ENCODE data around the gene TLE4.
"Not testable (repeated sequence)": the region's sequence is repeated elsewhere in the genome, so short reads cannot be mapped to it uniquely, and the experiment has no call there.

The TLE4 gene

DNA sequence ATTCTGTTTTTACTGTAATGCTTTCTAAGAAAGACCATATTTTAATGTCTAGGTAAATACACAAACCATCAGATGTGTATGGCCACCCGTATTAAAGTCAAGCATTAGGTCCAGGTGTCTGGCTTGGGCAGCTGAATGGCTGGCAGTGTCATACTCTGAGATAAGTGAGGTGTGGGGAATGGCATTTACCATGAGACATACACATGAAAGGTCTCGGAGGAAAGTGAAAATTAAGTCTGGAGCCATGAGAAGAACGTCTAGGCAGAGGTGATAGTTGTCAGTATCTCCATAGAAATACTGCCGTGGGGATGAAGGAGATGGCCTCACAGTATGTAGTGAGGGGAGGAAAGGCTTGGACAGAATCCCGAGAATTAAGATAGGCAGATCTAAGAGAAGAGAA, 164.3 kb downstream of the TLE4 start:
- no peak for DNase-seq (ENCODE audit: low read depth in 3 of 3)

DNA sequence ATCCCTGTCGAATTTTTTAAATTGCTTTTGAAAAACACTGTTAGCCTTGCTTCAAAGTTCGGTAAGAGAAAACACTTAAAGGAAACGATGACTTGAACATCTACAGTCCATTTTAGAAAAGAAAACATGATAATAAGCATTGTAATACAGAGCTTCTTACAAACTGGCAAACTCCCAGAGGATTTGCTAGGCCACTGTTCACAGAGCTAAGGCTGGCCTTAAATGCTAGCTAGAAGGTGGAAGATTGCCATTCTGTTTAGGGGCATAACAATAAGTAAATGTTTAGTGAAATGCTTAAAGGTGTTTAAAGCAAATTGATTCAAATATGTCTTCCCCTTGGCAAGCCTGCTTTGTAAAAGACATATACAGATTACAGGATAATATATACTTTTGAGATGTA, 169.6 kb downstream of the TLE4 start:
- DNase-seq (ENCODE audit: low read depth in 3 of 3): no peak

DNA sequence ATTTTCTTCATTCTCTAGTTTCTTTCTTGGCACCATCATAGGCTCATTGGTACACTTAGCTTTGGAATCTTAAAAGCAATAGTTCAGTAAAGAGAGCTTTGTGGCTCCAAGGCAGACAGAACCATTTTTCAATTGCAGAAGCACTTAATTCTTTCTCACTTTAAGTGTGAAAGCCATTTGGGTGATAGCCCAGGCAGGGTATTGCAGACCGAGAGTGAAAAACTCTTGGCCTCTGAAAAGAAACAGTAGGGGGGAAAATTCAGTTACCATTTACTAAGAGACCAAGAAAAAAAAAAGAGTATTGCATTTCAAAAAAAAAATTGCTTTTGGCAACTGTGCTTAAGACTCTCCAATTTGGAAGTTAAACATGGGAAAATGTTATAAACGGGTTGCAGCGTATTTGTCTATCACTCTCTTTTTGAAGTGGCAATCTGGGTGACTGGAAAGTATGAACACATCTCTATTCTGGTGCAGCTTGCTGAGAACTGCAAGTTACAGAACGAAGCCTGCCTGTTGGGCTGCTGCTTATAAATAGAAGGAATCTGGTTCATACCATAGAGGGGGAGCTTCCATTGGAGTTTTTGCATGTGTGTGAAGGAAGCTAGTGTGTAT, 170.5 kb downstream of the TLE4 start:
- DNase-seq (ENCODE audit: low read depth in 3 of 3): no peak

DNA sequence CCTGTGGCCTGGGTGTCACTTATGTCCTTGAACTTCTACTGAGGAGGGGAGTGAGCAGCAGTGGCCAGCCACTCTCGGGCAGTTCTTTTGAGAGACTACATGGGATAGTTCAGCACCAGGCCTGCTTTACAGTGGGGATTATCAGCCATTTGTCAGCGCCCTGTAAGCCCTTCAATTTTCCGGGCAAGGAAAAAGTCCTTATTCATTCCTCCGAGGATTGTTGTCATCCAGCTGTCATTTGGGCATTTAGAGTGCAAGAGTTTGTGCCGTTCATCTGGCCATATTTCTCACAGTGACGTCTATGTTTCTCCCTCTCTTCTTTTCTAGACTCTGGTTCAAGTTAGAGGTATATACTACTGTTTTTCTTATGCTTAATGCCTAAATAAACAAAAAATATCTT, 172.8 kb downstream of the TLE4 start:
- no peak for DNase-seq (ENCODE audit: low read depth in 3 of 3)

DNA sequence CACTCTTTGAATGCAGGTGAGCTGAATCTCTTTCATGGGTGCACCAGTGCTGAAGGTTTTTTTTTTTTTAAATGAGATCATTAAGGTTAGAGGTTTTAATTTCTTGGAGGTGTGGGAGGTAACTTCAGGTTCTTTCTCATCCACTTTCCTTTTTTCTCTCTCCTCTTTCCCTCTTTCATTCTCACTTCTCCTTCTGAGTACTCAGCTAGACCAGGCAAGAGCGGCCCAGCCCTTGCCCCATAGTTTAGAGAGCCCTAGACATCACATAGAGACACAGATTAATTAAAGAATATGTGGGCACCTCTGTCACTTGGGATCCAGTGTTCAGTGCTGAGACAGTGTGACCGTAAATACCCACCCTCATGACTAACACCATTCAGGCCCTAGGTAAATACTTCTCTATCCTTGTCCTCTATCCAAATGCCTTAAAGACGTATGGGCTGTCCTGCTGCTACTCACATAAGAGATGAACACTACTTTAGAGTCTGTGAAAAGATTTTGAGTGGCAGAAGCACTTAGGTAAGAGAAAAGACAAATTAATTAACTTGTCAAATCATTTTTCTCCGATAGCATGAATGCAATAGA, 174.1 kb downstream of the TLE4 start:
- no peak for DNase-seq (ENCODE audit: low read depth in 3 of 3)

DNA sequence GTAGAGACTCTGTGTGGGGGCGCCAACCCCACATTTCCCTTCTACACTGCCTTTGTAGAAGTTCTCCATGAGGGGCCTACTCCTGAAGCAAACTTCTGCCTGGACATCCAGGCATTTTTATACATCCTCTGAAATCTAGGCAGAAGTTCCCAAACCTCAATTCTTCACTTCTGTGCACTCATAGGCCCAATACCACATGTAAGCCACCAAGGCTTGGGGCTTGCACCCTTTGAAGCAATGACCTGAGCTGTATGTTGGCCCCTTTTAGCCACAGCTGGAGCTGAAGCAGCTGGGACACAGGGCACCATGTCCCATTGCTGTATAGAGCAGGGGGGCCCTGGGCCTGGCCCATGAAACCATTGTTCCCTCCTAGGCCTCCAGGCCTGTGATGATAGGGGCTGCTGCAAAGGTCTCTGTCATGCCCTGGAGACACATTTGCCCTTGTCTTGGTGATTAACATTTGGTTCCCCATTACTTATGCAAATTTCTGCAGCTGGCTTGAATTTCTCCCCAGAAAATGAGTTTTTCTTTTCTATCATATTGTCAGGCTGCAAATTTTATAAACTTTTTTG, 180.2 kb downstream of the TLE4 start:
- not testable (repeated sequence) for DNase-seq (ENCODE audit: low read depth in 3 of 3)

DNA sequence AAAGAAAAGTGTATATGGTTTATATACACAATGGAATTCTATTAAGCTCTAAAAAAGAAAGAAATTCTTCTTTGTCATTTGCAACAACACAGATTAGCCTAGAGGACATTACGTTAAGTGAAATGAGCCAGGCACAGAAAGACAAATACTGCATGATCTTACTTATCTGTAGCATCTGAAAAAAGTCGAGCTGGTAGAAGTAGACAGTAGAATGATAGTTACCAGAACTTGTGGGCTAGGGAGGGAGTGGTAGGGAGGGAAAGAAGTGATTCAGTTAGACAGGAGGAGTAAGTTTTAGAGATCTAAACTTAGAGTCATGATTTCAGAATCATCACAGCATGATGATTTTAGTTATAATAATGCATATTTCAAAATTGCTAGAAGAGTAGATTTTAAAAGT, 184.6 kb downstream of the TLE4 start:
- no peak for DNase-seq (ENCODE audit: low read depth in 3 of 3)

DNA sequence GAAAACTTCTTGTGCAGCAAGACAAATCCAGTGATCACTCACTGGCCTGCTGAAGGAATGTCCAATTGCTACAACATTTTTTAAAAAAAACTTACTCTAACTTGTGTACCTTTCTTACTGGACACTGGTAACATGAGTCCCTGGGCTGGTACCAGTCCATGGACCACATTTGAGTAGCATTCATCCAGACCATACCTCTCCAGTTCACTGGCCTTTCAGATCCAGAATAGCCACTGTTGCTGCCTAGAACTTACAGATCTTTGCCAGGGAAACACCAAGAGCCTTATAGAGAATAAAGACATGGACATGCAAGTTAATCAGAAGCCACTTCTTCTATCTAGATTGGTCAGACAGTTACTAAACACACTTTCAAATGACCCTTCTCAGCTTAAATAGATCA, 185.3 kb downstream of the TLE4 start:
- DNase-seq (ENCODE audit: low read depth in 3 of 3): no peak

DNA sequence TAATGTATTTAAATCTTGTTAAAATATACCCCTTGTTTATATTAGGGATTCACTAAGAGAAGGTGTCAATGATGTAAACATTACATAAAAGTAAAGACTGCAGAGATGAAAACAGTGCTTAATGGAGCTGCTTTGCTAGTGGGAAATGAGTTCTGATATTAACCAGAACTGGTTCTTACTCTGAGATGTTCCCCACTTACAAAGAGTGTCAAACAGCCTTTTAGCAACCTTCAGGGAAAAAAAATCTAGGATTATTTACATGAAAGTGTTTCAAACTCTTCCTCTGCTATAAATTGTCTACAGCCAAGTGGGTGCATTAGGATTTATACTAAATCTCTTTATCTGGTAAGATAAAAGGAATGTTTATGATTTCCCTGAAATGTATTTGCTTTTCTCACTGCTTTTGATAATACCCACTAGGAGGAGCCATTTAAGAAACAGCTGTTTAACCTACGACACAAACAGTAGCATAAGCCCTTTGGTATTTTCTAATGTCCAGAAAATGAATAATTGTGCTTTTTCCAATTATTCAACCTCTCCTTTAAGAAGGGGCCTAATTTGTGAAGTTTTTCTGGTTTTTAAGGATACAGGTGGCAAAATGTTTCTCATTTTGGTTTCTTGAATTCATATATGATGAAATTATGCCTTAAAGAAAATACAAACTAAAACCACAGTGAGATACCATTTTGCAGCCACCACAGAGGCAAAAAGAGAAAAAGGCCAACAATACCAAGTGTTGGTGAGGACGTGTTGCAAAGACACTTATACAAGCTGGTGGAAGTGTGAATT, 186.3 kb downstream of the TLE4 start:
- no peak for DNase-seq (ENCODE audit: low read depth in 3 of 3)

DNA sequence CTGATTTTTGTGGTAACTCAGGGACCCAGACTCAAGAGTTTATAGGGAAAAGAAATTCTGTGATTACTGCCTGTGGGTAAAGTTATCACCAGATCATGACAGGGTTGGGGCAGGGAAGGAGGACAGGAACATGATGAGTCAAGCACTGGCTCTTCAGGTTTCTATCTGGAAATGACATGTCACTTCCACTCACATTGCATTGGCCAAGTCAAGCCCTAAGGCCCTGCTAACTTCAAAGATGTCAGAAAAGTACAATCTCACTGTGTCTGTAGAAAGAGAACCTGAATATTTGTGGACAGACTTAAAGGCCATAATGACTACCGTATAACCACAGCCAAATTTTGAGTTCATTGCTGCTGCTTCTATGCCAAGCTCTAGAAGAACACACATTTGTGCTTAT, 187.7 kb downstream of the TLE4 start:
- DNase-seq (ENCODE audit: low read depth in 3 of 3): no peak

DNA sequence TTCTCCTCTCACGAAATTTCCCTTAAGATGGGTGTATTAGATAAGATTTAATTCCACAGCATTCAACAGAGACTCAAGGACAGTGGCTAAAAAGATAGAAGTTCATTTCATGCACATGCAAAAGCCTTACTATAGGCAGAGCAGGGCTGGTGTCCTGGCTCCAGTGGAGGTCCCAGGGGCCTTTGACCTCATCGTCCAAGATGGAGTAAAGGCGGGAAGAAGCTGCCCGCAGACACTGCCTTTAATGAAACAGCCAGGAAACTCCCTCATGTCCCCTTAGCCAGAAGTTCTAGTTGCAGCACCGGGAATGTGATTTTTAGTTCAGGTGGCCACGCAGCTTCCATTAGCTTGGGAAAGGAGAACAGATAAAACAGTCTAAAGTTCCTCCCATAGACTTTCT, 190.3 kb downstream of the TLE4 start:
- no peak for DNase-seq (ENCODE audit: low read depth in 3 of 3)

DNA sequence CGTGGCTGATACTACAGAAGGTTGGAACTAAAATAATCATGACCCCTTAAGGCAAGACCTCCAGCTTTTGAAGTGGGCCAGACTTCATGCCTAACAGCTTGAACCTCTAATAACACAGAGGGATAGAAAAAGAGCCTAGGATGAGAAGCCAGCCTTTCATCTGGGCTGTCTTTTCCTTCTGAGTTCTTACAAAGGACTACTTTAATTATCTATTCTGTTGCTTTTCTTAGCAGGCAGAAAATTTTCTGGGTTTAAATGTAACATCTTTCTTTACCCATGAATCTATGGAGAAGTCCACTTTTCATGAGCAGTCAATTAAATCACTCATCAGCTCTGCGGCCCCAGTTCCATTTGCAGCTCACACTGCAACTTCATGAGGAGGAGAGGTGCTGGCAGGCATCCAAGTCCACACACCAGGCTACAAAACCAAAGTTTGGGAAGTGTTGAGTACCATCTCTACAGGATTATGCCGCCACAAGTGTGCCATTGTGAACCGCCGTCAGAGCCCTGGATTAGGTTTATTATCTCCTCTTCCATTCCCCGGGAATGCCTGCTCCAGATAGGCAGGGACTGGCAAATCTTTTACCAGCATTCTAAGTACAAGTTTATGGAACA, 192.0 kb downstream of the TLE4 start:
- DNase-seq (ENCODE audit: low read depth in 3 of 3): no peak

DNA sequence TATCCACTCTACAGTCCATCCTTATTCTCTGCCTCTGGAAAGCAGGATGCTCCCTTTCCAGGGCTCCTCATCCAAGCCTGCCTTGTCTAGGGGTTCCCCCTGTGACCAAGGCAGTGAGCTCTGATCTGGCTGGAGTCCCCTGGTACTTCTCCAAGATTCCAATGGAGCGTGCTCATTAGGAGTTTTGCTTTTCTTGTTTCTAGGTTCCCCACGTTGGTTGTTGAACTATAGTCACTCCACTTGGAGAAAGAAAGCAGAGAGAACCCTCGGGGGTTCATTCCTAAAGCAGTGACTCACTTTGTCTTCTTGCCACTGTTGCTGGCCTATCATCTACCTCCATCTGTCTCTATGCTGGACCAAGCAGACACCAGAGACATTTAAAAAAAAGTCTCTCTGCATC, 192.6 kb downstream of the TLE4 start:
- DNase-seq (ENCODE audit: low read depth in 3 of 3): no peak

DNA sequence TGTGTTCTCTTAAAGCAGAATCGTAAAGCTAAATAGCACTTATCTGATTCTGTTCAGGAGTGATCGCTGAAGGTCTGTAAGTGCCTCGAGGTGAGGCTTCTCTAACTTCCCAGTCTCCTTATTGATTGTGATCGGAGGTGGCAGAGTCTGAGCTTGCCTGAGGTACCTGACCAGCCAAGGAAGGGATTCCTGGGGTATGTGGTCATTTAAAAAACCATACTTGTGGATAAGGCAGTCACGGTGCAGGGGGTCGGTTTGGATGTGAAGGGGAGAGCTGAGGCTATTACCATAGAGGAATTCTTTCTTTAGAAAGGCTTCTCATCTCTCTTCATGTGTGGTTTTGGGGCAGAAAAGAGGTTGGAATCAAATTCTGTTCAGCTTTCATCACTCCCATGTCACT, 193.7 kb downstream of the TLE4 start:
- no peak for DNase-seq (ENCODE audit: low read depth in 3 of 3)

DNA sequence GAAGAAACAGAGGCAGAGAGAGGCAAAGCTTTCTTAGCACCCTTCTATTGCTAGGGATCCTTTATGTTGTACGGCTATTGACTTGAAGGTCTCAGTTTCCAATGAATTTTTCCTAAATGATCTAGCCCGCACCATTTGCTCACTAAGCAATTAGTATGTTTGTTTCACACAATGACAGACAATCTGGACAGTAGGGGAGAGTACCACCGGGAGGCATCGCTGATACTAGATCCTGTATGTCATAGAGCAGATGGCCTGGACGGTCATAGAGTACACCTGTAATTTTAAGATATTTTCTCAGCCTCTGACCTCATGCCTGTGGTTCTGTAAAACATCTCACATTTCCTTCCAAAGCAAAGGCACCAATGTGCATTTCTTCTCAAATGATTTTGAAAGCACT, 194.3 kb downstream of the TLE4 start:
- DNase-seq (ENCODE audit: low read depth in 3 of 3): no peak

DNA sequence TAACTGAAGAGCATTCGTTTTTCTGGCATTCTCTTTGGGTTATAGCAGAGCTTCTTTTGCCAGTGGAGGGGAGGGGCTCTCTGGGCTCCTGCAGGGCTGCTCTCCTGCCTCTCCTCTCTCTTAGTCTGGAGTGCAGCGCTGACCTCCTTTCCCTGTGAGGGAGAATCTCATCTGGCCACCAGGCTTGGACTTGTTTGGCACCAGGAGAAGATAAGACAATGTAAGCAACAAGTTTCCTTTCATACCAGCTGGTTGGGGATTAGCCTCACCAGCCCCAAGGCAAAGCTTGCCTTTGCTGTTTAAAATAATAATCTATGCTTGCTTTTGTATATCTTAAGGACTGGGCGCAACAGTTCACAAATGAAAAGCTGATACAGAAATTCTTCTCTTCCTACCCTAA, 196.4 kb downstream of the TLE4 start:
- DNase-seq (ENCODE audit: low read depth in 3 of 3): no peak

DNA sequence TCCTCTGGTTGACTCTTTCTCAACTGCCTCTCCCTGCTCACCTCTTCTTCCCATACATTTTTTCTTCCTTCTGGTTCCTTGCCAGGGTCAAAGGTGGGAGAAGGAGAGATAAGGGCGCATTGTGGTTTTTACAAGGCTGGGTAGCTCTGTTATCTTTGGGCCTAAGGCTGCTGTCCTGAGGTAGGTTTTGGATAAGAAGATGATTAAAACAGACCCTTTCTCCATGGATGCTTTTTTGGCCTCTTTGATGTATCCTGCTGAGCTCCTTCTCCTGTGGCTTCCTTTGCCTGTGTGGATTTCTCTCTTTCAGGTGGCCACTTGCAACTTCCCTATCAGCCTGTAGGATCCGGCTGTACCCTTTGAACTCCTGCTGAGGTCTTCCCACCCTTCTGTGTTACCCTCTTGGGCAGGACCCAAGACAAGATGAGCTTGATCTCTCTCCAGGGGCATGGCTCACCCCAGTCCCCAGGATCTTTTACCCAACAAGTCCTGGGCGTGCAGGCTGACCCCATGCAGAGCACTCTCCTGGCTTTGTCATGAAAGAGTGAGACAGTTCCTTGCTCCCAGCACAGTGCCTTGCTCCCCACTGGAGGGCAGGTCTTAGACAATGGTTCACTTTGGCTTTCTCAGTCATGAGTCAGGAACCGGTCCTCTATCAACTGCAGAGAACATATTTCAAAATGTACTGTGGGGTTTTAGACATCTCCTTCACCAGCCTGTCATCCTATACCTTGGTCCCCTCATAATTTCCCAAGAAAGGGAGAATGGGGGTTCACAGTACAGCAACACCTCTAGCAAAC, 197.9 kb downstream of the TLE4 start:
- DNase-seq (ENCODE audit: low read depth in 3 of 3): no peak

DNA sequence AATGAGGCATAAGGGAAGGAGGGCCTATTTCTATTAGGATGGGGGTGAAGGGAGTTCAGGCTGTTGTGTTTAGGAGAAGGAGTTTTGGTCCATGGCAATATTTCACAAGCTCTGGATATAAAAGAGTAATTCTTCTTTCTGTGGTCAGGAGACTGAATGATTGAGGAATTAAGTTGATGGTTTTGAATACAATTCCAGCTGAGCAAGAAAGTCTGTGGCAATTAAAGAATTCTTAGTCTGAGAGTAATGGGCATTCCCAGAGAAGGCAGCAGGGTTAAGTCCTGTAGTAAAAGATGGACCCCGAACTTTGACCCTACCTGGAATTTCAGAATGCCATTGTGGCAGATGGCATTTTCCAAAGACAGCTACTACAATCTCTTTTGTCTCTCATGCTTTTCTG, 202.6 kb downstream of the TLE4 start:
- DNase-seq (ENCODE audit: low read depth in 3 of 3): no peak

Measured in stimulated activated CD4-positive, alpha-beta T cell treated with anti-CD3 and anti-CD28 coated beads, TNF-alpha, amount 100 ng/mL, for 48 hours (primary cell).